ENCODE measurements around the gene LRRC49.
A peak's percentile ranks its signal among the peaks of the same experiment; 100 is the strongest.
"Not testable (repeated sequence)": the region's sequence is repeated elsewhere in the genome, so short reads cannot be mapped to it uniquely, and the experiment has no call there.

The LRRC49 gene

DNA sequence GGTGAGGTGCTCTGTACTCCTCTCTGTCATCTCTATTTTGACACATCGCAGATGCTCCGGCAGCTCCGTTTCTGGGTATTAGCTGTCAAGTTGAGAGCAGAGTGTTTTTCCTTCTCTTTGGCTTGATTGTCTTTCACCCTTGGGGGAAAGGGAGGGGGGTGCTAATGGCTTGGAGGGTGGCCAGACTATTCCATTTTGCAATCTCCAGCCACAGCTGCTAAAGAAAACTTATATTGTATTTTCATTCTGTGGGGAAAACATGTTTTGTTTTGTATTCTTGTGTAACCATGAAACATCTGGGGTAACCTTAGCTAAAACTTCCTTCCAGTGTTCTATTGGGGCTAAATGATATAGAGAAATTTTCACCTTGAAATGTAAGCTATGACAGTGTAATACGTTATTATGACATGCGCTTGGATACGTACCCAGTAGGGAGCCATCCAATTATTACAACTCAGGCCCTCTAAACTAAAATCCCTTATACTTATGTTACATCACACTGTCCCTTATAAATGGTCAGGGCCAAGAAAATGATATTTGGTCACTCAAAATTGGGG, 24.6 kb upstream of the LRRC49 start:
- peak; percentile 80 for DNase-seq

DNA sequence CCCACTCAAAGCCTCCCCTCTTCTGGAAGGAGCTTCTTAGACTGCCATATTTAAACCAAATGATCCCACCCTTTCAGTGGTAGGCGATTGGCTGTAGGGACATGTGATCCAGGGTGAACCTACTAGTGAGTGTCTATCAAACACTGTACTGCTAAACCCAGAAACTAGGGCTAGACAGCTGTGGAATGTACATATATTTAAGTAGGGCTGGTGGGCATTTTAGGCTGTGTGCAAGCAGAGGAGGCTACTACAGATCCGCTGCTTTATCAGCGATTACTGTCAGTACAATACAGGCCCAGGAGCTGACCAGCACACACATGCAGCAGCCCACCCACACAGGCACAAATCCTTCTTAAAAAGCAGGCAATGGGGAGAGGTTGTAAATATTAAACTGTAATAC, 23.3 kb upstream of the LRRC49 start:
- no peak for DNase-seq

DNA sequence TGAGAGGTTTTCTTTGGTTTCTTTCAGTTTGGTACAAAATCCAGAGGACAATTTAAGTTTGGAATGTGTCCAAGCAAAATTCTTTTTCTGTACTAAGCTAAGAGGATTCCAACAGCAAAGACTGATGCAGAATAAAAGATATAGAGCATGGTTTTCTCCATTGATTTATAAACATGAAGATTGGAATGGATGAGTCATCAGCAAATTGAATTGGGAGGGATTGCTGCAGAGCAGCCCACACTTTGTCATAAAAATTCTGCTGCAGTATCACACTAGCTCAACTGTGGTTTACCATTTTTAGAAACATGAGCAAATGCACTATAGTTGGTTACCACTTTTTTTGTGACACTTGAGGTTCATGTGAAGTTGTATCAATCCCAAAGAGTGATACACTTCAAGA, 22.6 kb upstream of the LRRC49 start:
- no peak for DNase-seq

DNA sequence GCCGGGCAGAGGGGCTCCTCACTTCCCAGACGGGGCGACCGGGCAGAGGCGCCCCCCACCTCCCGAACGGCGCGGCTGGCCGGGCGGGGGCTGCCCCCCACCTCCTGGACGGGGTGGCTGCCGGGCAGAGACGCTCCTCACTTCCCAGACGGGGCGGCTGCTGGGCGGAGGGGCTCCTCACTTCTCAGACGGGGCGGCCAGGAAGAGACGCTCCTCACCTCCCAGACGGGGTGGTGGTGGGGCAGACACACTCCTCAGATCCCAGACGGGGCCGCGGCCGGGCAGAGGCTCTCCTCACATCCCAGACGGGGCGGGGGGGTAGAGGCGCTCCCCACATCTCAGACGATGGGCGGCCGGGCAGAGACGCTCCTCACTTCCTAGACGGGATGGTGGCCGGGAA, 21.1 kb upstream of the LRRC49 start:
- DNase-seq, result not testable (repeated sequence)

DNA sequence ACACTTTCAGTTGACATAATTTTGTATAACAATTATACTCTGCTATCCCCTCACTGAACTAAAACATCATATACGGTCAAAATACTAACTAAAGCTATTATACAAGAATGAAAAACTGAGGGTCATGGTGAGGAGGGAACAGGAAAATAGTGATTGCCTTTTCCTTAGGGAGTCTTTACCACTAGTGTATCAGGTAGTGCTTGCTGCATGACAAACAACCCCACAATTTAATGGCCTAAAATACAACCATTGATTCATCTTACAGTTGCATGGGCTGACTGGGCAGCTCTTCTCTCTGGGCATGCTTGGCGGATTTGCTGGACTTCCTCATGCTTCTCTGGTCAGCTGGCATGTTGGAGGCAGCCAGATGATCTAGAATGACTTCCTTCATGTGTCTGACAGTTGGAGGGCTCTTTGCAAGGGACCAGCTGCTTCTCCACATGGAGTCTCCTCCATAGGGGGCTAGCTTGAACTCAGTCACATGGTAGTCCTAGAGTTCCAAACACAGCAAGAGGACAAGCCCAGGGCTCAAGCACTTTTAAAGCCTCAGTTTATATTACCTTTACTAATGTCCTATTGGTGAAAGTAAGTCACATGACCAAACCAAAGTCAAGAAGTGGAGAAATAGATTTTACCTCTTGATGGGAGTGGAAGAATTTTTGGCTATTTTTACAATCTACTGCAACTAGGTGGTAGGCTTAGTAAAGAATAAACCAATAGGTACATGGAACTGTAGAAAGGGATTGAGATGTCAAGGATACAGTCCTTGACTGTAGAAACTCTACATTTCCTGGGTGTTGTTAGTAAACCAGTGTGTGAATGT, 19.2 kb upstream of the LRRC49 start:
- no peak for DNase-seq

DNA sequence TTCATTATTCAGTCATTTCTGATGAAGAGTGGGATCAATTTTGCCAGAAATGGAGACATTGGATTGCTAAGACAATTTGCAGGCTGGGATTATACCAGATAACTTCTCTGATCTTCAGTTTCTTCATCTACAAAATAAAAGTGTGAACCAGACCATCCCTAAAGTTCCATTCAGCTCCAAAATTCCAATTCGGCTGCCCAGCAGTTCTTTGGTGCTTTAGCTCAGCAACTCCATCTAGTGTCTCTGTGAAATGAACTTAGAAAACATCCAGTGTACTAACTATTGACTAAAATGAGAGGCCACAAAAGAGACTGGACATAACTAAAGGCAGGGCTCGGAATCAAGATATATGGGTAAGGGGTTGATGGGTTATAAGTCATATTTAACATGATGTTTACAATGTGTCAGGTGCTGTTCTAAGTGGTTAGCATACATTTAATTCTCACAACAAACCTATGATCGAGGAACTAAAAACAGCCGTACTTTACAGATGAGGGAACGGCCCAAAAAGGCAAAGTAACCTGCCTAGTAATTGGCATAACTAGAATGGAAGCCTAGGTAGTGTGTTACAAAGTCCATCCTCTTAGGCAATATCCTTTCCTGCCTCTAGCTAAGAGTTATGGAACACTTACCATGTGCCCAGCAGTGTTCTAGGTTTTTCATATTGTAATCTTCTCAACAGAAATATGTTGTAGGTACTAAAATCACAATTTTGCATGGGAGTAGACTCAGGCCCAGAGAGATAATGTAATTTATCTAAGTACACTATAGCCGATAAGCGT, 17.4 kb upstream of the LRRC49 start:
- DNase-seq, result no peak

DNA sequence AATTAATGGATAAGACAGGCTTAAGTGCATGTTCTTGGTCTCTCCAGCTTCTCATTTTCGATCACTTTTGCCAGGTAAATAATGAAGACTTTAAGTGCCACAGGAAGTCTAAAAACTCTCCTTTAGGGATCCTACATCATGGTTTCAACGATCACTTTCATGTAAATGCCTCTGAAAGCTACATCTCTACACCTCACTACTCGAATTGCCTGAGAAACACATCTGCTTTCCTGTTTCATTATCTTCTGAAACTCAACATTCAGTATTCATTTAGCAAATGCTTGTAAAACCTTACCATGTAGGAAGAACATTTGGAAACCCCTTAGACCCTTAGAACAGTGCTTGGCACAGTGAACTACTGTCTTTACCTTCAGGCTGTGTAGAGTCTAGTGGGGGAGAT, 16.6 kb upstream of the LRRC49 start:
- DNase-seq, result no peak

DNA sequence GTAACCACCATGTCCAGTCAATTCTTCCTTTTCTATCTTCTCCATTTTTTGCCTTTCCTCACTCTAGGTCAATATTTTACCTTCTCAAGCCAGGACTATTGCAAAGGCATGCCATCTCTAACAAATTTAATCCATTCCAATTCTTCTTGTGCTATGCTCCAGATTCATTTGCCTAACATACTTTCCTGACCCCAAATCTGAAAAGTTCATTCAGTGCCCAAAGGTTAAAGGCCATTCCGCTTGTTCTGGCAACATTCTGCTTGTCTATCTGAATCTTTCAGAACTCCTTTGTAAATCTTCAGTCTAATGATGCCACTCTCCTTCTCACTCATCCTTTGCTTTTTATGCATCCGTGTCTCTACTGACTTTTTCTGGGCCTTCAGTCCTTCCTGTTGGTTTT, 15.9 kb upstream of the LRRC49 start:
- DNase-seq, result no peak

DNA sequence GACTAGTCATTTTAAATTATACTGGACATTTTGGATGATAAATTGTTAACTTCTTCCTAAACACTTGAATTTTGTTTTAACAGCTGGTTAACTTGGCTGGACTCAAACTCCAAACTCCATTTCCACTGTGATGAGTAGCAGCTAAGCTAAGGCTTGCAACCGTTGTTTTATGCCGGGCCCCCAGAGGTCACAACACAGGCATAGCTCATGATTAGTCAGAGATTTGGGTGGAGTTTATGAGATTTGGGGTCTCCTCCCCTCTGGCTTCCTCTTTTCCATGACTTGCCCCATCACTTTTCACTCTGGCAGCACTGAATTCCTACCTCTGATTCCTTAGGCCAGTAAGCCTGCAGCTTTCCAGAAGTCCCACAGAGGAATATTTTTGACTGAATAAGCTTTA, 13.2 kb upstream of the LRRC49 start:
- no peak for DNase-seq

DNA sequence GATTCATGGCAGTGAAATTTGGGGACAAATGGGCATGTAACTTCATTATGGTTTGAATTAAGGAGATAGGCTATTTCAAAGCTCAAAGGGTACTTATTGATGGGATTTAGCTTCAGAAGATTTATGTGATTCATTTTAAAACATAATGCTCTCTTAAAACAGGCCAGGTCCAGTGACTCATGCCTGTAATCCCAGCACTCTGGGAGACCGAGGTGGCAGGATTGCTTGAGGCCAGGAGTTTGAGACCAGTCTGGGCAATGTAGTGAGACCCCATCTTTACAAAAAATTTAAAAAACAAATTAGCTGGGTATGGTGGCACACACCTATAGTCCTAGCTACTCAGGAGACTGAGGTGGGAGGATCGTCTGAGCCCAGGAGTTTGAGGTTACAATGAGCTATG, 11.8 kb upstream of the LRRC49 start:
- no peak for DNase-seq

DNA sequence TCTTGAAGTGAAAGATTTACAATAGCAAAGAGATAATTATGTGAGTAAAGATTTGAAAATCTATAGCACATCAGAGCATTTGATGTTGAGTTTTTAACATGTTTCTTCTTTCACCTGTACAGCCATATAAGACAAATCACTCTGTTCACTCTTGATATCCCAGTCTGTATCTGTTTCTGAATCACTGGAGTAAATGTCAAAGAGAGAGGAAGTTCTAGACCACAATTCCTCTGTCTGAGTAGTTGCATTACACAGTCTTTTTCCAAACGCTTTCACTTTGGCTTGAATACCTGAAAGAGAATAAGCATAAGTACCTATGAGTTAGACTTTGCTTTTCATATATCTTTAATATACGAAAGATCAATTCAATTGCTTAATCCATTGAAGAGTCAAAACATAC, 10.3 kb upstream of the LRRC49 start:
- DNase-seq, result no peak

DNA sequence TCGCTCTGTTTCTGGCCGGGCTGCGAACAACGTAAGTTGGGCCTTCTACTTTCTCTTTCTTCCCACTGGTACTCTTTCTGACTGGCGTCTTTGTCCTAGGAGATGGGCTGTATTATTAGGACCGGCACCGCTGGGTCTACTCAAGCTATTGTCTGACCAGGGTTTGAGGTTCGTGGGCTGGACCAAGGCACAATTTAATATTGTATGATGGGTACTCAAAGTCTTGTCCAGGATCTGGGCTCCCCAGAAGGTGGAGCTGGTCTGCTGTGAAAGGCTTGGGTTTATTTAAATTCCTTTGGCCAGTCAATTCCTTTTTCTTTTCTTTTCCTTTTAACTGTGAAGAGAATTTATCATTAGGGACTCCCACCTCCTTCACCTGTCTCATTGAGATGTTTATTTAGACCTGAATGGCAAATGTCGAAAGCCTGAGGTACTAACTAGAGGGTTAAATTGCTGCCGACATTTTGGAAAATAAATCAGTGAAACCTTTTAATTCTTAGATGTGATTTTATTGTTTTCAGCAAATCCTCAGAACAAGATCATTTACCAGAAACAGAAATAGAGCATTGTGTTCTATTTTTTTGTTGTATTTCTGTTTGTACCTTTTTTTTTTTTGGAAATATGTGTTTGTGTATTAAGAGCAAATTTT, 410 bp downstream of the LRRC49 start:
- DNase-seq, result peak; percentile 66

DNA sequence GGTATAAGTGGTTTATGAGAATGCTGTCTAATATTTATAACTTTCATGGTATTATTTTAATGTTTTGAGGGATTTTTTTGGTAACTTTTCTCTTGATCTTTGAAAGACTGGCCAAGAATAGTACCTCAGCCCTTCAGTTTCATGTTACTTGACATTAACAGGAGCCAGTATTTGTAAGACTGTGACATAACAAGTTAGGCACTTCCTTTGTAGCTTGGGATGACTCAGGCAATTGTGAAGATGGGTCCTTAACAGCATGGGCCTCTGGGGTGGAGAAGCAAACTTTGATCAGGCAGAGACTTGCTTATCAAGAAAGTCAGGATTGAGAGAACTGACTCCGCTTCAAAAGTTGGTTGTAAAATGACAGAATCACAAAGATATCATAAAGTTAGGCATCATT, 9.5 kb downstream of the LRRC49 start:
- no peak for DNase-seq

DNA sequence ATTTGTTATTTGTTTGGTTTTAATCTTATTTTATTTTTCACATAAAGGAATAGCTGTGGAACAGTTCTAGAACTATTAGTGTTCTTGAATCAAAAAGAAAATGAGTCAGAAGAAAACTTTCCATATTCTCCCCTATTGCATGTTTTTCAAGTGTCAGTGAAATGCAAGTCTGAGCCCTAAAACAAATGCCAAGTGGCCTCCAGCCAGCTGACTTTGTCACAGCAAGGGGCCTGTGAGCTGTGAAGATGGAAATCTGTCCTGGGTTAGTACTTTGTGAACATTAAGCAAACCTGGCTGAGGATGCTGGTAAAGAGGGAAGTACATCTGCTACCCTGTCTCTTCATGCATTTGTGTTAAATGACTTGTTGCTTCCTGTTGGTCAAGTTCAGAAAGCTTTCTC, 14.2 kb downstream of the LRRC49 start:
- no peak for DNase-seq

DNA sequence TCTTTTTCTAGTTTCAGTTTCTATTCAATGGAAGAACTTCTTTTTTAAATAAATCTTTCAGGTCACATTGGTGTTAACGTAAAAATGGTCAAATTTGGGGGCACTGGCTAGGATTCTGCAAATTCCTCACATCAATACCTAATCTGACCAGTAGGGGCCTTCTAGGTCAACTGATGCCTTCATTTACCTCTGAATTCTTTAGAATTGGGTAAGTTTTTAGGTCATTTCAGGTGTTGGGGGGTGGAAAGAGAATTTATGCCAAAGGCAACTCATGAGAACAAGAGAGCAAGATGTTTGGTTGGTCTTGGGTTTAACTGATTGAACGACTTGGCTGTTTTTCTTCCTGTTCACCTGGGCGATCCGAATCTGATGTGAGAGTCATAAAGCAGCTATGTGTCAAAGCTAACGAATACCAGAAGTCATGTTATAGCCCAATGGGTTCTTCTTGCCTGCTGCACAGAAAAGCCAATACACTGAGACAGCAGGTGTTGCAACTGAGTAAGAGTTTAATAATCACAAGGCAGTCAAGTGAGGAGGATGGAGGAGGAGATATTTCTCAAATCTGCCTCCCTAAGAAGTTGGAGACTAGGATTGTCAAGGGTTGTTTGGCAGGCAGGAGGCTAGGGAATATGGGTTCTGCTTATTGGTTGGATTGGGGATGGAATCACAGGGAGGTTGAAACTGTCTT, 15.3 kb downstream of the LRRC49 start:
- DNase-seq, result no peak

DNA sequence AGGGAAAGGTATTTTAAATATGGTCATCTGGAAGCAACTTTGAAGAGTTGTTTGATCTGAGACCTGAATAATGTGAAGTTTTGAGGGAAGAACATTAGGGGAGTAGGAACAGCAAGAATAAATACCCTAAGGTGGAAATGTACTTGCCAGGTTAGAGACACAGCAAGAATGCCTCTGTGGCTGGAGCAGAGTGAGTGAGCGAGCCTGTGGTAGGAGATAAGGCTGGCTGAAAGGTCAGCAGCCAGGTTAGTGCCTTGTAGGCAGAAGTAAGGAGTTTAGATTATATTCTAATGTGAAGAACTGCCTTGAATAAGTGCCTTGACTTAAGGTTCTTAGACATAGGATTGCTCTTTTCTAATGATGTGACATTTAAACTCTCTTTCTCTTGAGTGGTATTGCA, 18.3 kb downstream of the LRRC49 start:
- no peak for DNase-seq

DNA sequence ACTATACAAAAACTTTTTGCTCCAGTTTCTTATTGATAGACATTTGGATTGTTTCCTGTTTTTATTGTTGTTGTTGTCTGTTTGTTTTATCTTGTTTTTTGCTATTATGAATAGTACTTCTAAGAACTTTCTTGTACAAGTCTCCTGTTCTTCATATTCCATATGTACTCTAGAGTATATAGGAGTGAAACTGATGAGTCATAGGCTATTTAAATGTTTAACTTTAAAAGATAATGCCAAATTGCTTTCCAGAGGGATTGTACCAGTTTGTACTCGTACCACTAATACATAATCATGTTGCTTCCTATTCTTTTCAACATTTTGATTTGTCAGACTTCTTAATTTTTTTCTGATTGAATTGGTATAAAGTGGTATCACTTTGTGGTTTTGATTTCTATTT, 19.6 kb downstream of the LRRC49 start:
- no peak for DNase-seq

DNA sequence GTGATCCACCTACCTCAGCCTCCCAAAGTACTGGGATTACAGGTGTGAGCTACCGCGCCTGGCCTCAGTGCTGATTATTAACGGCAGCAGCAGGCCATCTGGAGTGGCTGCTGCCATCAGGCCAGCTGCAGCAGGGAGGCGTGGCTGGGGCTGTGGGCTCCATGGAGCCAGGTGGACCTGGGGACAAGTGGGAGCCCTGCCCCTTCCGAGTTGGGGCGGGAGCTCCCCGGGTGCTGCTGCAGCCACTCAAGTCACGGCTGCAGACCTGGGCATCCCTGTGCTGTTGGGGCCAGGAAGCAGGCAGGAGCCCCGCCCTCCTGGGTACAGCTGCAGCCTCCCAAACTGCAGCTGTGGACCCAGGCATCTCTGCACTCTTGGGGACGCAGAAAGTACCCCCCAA, 23.9 kb downstream of the LRRC49 start:
- no peak for DNase-seq

DNA sequence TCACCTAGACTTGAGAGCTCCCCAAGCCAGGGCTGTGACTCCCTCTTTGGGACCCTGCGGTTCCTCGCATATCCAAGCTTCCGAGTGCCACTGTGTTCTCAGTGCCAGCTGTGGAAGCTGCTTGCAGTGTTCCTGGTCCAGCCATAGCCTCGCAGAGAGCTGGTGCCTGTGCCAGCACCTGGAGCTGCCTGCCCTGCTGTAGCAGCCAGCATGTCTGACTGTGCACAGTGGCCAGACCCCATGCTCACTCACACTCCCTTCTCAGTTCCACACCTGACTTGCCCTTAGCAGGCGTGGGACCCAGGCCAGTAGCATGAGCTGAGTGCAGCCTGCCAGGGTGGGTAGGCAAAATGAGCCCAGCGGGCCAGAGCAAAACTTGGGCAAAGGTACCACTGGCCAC, 25.3 kb downstream of the LRRC49 start:
- DNase-seq, result no peak

DNA sequence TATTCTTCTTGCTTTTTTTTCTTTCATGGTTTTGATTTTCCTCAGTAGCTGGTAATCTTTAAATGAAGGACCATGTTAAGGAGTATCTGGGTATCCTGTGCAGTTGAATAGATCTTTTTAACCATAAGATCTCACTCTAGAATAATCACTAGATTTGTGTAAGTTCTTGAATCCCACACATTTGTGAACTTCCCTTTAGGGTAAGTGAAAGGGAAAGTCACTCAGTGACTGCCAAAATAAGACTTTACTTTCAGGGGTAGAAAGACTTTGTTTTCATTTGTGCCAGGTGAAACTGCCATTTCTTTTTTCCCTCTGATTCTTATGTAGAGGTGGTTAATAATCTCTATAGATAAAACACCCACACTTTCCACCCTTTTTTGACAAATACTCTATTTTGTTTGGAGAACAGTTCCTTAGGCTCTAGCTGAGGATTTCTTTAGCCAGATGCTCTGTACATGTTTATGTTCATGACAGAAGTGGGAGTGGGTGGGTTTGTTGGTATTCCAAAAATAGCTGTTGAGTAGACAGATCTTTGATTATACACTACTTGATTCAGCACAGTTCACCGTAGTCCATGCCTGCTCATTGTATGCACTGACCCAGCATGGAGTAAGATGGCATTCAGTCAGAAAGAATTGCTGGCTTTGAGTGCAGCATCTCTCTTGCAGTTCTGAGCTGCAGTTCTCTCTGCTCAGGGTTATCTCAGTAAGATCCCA, 28.5 kb downstream of the LRRC49 start:
- DNase-seq, result no peak

DNA sequence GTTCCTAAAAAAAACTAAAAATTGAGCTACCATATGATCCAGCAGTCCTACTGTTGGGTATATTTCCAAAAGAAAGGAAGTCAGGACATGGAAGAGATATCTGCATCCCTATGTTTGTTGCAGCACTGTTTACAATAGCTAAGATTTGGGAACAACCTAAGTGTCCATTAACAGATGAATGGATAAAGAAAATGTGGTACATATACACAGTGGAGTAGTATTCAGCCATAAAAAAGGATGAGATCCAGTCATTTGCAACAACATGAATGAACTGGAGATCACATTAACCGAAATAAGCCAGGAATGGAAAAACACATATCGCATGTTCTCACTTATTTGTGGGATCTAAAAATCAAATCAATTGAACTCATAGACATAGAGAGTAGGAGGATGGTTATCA, 29.5 kb downstream of the LRRC49 start:
- no peak for DNase-seq

Measured in femur (tissue), 1 donor.